OCI-LY3 (cell line): ENCODE data around the gene MET.

Experiments
- H2AFZ ChIP-seq: fragments of 200-600, 300-600 bp; shearing (Covaris generic); 2 replicates; pipeline ENCODE4 v1.6.0; 2014; ENCODE audit warnings: antibody characterized with exemption, low read depth, low read length
- H3K27ac ChIP-seq: fragments of 200-600, 300-600 bp; sonication (generic); 2 replicates; pipeline ENCODE4 v1.5.1; 2014; ENCODE audit warnings: mild to moderate bottlenecking, low read length, moderate library complexity, mixed read lengths
- H3K27me3 ChIP-seq: fragments of 200-600, 300-600 bp; sonication (generic); 2 replicates; pipeline ENCODE4 v1.6.1; 2014; ENCODE audit warnings: low read depth, low read length, mixed read lengths
- H3K36me3 ChIP-seq: fragments of 200-600, 300-600 bp; sonication (generic); replicated peaks from 2 replicates; pipeline ENCODE3; 2014; ENCODE audit warnings: low read depth, low read length, mixed read lengths
- H3K4me1 ChIP-seq: fragments of 300-600, 200-600 bp; sonication (generic); 2 replicates; pipeline ENCODE4 v1.6.1; 2014; ENCODE audit warnings: low read length, mixed read lengths
- H3K4me2 ChIP-seq: fragments of 200-600, 300-600 bp; sonication (generic); 2 replicates; pipeline ENCODE4 v1.6.1; 2014; ENCODE audit warnings: low read length, mixed read lengths
- H3K4me3 ChIP-seq: fragments of 300-600, 200-600 bp; sonication (generic); 2 replicates; pipeline ENCODE4 v1.5.1; 2014; ENCODE audit warnings: antibody characterized with exemption, mild to moderate bottlenecking, low read length, moderate library complexity
- H3K79me2 ChIP-seq: fragments of 300-600, 200-600 bp; shearing (Covaris generic); 2 replicates; pipeline ENCODE4 v1.6.1; 2014; ENCODE audit warnings: mild to moderate bottlenecking, low read length, mixed read lengths
- H3K9ac ChIP-seq: fragments of 300-600, 200-600 bp; shearing (Covaris generic); 2 replicates; pipeline ENCODE4 v1.6.0; 2014; ENCODE audit warnings: mild to moderate bottlenecking, low read length, moderate library complexity
- H3K9me3 ChIP-seq: fragments of 200-600, 300-600 bp; shearing (Covaris generic); 2 replicates; pipeline ENCODE4 v1.6.1; 2014; ENCODE audit warnings: low read length, mixed read lengths; ENCODE audit not compliant: insufficient read depth
- H4K20me1 ChIP-seq: fragments of 200-600, 300-600 bp; sonication (generic); 2 replicates; pipeline ENCODE4 v1.6.1; 2016; ENCODE audit warnings: low read length, mixed read lengths; ENCODE audit not compliant: insufficient read depth
- CTCF ChIP-seq: fragments of 200-600, 300-600 bp; sonication (generic); IDR thresholded peaks from 2 replicates; pipeline ENCODE4 v1.5.1; 2014; ENCODE audit warnings: antibody characterized with exemption, low read length, low read depth
- EZH2phosphoT487 ChIP-seq: fragments of 200-600 bp; shearing (Covaris generic); IDR thresholded peaks from 2 replicates; pipeline ENCODE4 v1.6.1; 2018; ENCODE audit warnings: antibody characterized with exemption, mixed run types, low read depth

The MET gene

GRCh38 chr7:116807011-116807560 lies 135.1 kb downstream of the MET start:
- Histone ChIP-seq H4K20me1 (no peaks in the 10 kb centered on the region), H2AFZ (no peak overlapping the region), H3K9ac (no peak overlapping the region), H3K79me2 (no peaks in the 10 kb centered on the region), H3K4me3 (no peak overlapping the region), H3K27me3 (no peaks in the 10 kb centered on the region), H3K36me3 (no peaks in the 10 kb centered on the region), H3K4me2 (no peak overlapping the region), H3K27ac (no peak overlapping the region), H3K9me3 (no peaks in the 10 kb centered on the region), H3K4me1 (peaks cover 13% of the 10 kb centered on the region)
- TF ChIP-seq CTCF (no peak), EZH2phosphoT487 (no peak)

GRCh38 chr7:116809636-116810266 lies 137.8 kb downstream of the MET start:
- Histone ChIP-seq H3K27ac (no peak overlapping the region), H3K79me2 (no peaks in the 10 kb centered on the region), H3K9ac (no peak overlapping the region), H3K27me3 (no peaks in the 10 kb centered on the region), H3K4me2 (no peak overlapping the region), H3K4me1 (peaks cover 17% of the 10 kb centered on the region), H3K9me3 (no peaks in the 10 kb centered on the region), H4K20me1 (no peaks in the 10 kb centered on the region), H2AFZ (no peak overlapping the region), H3K36me3 (no peaks in the 10 kb centered on the region), H3K4me3 (no peak overlapping the region)
- TF ChIP-seq EZH2phosphoT487 (no peak), CTCF (peak; percentile 80)

- TF ChIP-seq CTCF, result no peak
- no peak for TF ChIP-seq EZH2phosphoT487
- Histone ChIP-seq H3K36me3 (no peaks in the 10 kb centered on the region), H3K9ac (no peak overlapping the region), H3K27me3 (no peaks in the 10 kb centered on the region), H3K9me3 (no peaks in the 10 kb centered on the region), H4K20me1 (no peaks in the 10 kb centered on the region), H3K4me1 (peaks cover 17% of the 10 kb centered on the region), H2AFZ (no peak overlapping the region), H3K27ac (no peak overlapping the region), H3K4me2 (no peak overlapping the region), H3K4me3 (no peak overlapping the region), H3K79me2 (no peaks in the 10 kb centered on the region)
Measured at GRCh38 chr7:116810267-116811116, 138.5 kb downstream of the MET start.

- H3K4me1 ChIP-seq, result peaks cover 17% of the 10 kb centered on the region
- no peak overlapping the region for H3K4me3 ChIP-seq
- H3K9ac ChIP-seq, result no peak overlapping the region
- no peaks in the 10 kb centered on the region for H3K36me3 ChIP-seq
- H3K79me2 ChIP-seq, result no peaks in the 10 kb centered on the region
- H3K27me3 ChIP-seq, result no peaks in the 10 kb centered on the region
- H3K27ac ChIP-seq, result no peak overlapping the region
- no peaks in the 10 kb centered on the region for H4K20me1 ChIP-seq
- no peak overlapping the region for H2AFZ ChIP-seq
- no peaks in the 10 kb centered on the region for H3K9me3 ChIP-seq
- TF ChIP-seq EZH2phosphoT487, result no peak
- H3K4me2 ChIP-seq, result no peak overlapping the region
Measured at GRCh38 chr7:116811768-116812167, 139.8 kb downstream of the MET start.
